ENCODE measurements around the gene WWTR1. TPM values are rescaled to one million over a fixed set of nuclear protein-coding genes. Genes with fewer than 3 reads are reported as not detected.

WWTR1 gene
- total RNA-seq, 2 experiments from 2014 or later: 0.40 to 0.63 TPM

DNA sequence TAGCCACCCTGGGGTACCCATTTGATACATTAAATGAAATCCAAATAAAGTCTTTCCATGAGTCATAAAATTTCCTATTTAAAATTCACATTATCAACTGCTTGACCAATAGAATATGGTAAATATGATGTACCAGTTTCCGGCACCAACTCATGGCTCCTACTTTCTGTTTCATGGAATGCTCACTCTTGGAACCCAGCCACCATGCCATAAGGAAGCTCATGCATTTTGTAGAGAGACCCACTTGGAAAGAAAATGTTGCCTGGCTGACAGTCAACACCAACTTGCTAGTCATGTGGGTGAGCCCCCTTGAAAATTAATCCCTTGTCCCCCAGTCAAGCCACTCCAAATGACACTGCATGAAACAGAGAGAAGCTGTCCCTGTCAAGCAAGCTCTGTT lies 57.2 kb downstream of the WWTR1 start:
- DNase-seq (no peak), ATAC-seq (no peak)
- no peak overlapping the region for H3K27ac Mint-ChIP-seq
- peaks cover 2% of the 10 kb centered on the region for H3K27me3 Mint-ChIP-seq
- no peaks in the 10 kb centered on the region for H3K36me3 Mint-ChIP-seq (ENCODE audit: low read depth)
- ChIA-PET CTCF (no interaction called here), POLR2A (no interaction called here)
- no peaks in the 10 kb centered on the region for H3K4me1 Mint-ChIP-seq (ENCODE audit: low read depth)
- H3K9me3 Mint-ChIP-seq: no peaks in the 10 kb centered on the region
- intact Hi-C loops (cut with micrococcal nuclease): no loop called here
- no peak overlapping the region for H3K4me3 Mint-ChIP-seq
- no peak for TF ChIP-seq CTCF (IDR thresholded peaks at IDR 0.05)

DNA sequence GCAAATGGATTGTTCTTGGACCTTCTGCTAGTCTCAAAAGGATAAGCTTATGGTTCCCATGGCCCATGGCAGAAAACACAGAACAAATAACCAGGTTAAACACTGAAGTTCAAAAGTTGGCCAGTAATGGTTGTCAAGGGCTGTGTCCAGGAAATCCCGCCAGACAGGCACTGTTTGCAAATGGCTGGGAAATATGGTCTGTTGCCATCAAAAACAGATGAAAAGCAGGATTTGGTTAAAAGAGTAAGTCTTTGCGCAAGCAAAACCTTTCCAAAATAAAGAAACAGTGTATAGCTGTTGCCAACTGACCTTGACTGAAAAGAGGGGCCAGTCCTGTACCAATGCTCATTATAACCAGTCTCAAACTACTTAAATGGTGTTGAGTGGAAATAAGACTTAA lies 58.6 kb downstream of the WWTR1 start:
- Mint-ChIP-seq H3K4me1 (ENCODE audit: low read depth) (no peaks in the 10 kb centered on the region), H3K4me3 (no peak overlapping the region), H3K9me3 (no peaks in the 10 kb centered on the region), H3K27me3 (peaks cover 2% of the 10 kb centered on the region), H3K36me3 (ENCODE audit: low read depth) (no peaks in the 10 kb centered on the region), H3K27ac (no peak overlapping the region)
- DNase-seq (no peak), ATAC-seq (no peak)
- TF ChIP-seq CTCF (IDR thresholded peaks at IDR 0.05): no peak
- POLR2A ChIA-PET: no interaction called here
- CTCF ChIA-PET: no interaction called here
- intact Hi-C loops (cut with micrococcal nuclease): no loop called here

GRCh38 chr3:149596134-149596770 lies 61.6 kb downstream of the WWTR1 start:
- Mint-ChIP-seq H3K27me3 (peaks cover 2% of the 10 kb centered on the region), H3K4me1 (ENCODE audit: low read depth) (no peaks in the 10 kb centered on the region), H3K27ac (no peak overlapping the region), H3K36me3 (ENCODE audit: low read depth) (no peaks in the 10 kb centered on the region), H3K9me3 (no peaks in the 10 kb centered on the region), H3K4me3 (no peak overlapping the region)
- DNase-seq (no peak), ATAC-seq (no peak)
- ChIA-PET CTCF (interaction anchor here (0.7 to 1.1 kb wide), 2 partner anchors 12 to 26 kb away, joined by 3 read pairs; no protein-coding TSS in a partner anchor), POLR2A (no interaction called here)
- intact Hi-C loops (cut with micrococcal nuclease): no loop called here
- TF ChIP-seq CTCF (IDR thresholded peaks at IDR 0.05): no peak

DNA sequence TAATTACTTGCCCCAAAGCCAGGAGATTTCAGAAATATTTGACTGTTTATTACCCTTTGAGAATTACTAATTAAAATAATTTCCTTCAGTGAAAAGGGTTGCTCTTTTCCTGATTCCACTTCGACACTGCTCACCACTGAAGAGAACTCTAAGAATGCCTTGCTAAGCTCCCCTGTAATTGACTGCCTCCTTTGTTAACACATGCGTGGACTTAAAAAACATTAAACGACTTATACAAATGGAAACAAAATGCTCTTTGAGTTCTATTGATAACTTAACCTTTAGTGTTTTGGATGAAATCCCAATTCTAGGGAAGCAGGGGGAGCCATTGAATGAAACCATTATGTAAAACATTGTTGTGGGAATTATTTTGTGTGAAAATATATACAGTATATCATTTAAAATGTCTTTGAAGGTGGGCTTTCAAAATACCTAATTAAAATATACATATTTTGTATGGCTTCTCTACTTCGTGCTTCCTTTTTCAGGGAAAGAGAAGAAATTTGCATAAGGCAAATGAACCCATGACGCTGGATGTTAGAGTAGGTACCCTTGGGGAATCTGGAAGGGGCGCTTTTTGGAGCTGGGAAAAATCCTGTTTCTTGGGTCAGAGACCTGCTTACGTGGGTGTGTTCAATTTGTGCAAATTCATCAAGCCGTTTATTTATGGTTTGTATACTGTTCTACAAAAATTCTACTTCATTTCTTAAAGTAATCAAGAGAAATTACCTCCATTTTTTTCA lies 64.2 kb downstream of the WWTR1 start:
- ATAC-seq (no peak), DNase-seq (no peak)
- intact Hi-C loops (cut with micrococcal nuclease): no loop called here
- no peaks in the 10 kb centered on the region for H3K36me3 Mint-ChIP-seq (ENCODE audit: low read depth)
- no peak for TF ChIP-seq CTCF (IDR thresholded peaks at IDR 0.05)
- ChIA-PET CTCF (interaction anchor here (1.3 kb wide), 1 partner anchor 24 kb away, joined by 3 read pairs; no protein-coding TSS in a partner anchor), POLR2A (no interaction called here)
- no peaks in the 10 kb centered on the region for H3K4me1 Mint-ChIP-seq (ENCODE audit: low read depth)
- peaks cover 3% of the 10 kb centered on the region for H3K27me3 Mint-ChIP-seq
- H3K4me3 Mint-ChIP-seq: no peak overlapping the region
- no peaks in the 10 kb centered on the region for H3K9me3 Mint-ChIP-seq
- no peak overlapping the region for H3K27ac Mint-ChIP-seq

DNA sequence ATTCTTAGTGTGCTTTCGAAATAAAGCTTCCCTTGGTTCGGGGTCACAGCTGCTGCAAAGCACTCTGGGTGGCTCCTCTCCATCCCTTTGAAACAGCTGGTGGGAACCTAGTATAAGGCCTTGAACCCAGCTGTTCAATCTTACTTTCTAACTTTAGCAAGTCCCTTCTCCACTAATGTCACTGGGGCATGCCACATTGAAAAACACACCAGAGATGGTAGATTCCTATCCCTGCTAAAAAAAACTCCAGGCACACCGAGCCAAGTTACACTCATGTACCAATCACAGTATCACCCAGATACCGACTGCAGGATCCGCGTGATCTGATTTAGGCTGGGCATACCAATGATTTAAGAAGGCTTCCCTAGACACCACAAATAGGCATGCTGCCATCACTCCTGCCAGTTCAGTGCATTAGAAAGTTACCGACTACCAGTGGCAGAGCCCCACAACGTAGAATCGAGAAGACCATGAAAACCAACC lies 65.0 kb downstream of the WWTR1 start:
- Mint-ChIP-seq H3K27me3 (peaks cover 3% of the 10 kb centered on the region), H3K36me3 (ENCODE audit: low read depth) (no peaks in the 10 kb centered on the region), H3K4me3 (no peak overlapping the region), H3K27ac (no peak overlapping the region), H3K9me3 (no peaks in the 10 kb centered on the region), H3K4me1 (ENCODE audit: low read depth) (no peaks in the 10 kb centered on the region)
- DNase-seq: no peak
- POLR2A ChIA-PET: no interaction called here
- intact Hi-C loops (cut with micrococcal nuclease): no loop called here
- ATAC-seq: no peak
- no peak for TF ChIP-seq CTCF (IDR thresholded peaks at IDR 0.05)
- CTCF ChIA-PET: interaction anchor here (1.3 kb wide), 1 partner anchor 23 kb away, joined by 3 read pairs; no protein-coding TSS in a partner anchor

Measured in activated CD8-positive, alpha-beta T cell treated with anti-CD3 and anti-CD28 coated beads for 36 hours (primary cell).